Stomach (tissue), 4 donors: ENCODE measurements around the gene CHN2.

Experiments
- CTCF ChIP-seq, 7 experiments: fragments of 450-650 bp in 4 of 7; fragments of 200-600 bp in 3 of 7; sonication (generic) in 3 of 7; IDR thresholded peaks; one replicate each; pipeline ENCODE4 v1.5.1; 2016 to 2019; ENCODE audit warnings: antibody characterized with exemption in 7 of 7, control low read depth in 2 of 7, mild to moderate bottlenecking in 1 of 7
- EP300 ChIP-seq: sonication (generic); formaldehyde crosslinking; IDR thresholded peaks from one replicate; pipeline ENCODE4 v1.6.1; 2017; ENCODE audit warnings: antibody characterized with exemption

GRCh38 chr7:29214816-29215215 is 20.2 kb downstream of the CHN2 start:
- TF ChIP-seq CTCF (IDR thresholded peaks at IDR 0.05), result no peak
- no peak for TF ChIP-seq EP300
